Right lobe of liver (tissue), 4 donors: ENCODE results near the gene STPG2.

Experiments used
- POLR2A ChIP-seq: fragments of 450-650 bp; IDR thresholded peaks from one replicate; pipeline ENCODE4 v1.6.1; 2017; ENCODE audit warnings: antibody characterized with exemption, mild to moderate bottlenecking
- TF ChIP-seq, protein P1 (sequence below), 4 donors: fragments of 200-600 bp in 3 of 4; fragments of 450-650 bp in 1 of 4; IDR thresholded peaks; one replicate each; pipeline versions ENCODE4 v1.5.1 to v1.8.0; 2016 to 2022; ENCODE audit warnings: antibody characterized with exemption in 4 of 4, mild to moderate bottlenecking in 2 of 4
- donor health status: DM: no; HTN: no; CAD: no.
- donor health status: DM: no; HTN: no; CAD: no.
- donor health status: DM: no; HTN: yes; CAD: no.

DNA sequence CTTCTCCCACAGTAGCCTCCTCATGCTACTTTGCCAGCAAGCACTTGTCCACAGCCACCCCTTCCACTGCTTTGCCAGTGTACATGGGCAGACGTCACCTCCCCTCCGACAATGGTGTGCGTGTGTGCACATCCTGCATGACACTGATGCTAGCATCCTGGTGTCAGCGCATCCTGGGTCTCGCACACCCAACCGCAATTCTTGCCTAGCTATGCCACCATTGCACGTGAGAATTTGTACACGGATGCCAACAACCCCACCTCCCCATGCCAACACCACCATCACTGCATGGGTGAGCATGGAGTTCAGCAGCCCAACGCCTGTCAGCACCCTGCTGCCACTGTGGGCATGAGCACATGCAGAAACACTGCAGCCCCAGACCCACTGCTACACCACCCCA is 550.0 kb downstream of the STPG2 start:
- TF ChIP-seq, protein P1, sequence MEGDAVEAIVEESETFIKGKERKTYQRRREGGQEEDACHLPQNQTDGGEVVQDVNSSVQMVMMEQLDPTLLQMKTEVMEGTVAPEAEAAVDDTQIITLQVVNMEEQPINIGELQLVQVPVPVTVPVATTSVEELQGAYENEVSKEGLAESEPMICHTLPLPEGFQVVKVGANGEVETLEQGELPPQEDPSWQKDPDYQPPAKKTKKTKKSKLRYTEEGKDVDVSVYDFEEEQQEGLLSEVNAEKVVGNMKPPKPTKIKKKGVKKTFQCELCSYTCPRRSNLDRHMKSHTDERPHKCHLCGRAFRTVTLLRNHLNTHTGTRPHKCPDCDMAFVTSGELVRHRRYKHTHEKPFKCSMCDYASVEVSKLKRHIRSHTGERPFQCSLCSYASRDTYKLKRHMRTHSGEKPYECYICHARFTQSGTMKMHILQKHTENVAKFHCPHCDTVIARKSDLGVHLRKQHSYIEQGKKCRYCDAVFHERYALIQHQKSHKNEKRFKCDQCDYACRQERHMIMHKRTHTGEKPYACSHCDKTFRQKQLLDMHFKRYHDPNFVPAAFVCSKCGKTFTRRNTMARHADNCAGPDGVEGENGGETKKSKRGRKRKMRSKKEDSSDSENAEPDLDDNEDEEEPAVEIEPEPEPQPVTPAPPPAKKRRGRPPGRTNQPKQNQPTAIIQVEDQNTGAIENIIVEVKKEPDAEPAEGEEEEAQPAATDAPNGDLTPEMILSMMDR (IDR thresholded peaks at IDR 0.05), result no peak
- TF ChIP-seq POLR2A, result no peak
